HuH-7.5 (cell line): ENCODE measurements around the gene TRIM9.
"Not testable (repeated sequence)": the region's sequence is repeated elsewhere in the genome, so short reads cannot be mapped to it uniquely, and the experiment has no call there.

Source experiments
- DNase-seq: peaks from one replicate; pipeline ENCODE4 v3.0.0; 2011; ENCODE audit warnings: low spot score

The TRIM9 gene

DNA sequence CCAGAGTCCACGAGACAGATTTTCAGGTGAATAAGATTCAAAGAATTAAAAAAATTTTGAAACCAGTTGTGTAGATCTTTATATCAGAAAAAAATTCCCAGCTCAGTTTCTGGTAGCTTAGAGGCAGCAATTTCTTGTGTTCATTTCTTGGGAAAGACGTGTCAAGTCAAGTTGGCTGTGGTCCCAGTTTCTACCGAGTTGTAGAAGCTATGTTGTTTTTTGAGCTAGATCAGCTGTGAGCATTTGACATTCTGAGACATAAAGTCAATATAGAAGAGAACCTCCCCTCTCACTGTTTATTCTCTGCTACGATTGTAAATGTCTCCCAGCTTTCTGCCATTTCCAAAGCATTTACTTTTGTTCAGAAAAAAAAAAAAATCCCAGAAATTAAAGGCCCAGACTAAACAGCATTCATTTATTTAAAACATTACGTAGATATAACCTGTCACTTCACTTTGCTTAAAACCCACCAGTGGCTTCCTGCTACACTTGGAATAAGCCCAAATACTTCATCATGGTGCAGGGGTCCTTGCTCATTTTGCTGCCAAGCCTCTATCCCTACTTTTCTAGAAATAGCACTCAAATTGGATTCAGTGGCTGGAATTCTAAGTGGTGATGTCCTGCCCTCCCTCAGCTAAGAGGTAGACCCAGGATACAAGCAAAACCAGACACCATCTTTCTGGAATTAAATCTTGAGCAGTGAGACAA lies 130.1 kb downstream of the TRIM9 start:
- DNase-seq = peak; percentile 17

DNA sequence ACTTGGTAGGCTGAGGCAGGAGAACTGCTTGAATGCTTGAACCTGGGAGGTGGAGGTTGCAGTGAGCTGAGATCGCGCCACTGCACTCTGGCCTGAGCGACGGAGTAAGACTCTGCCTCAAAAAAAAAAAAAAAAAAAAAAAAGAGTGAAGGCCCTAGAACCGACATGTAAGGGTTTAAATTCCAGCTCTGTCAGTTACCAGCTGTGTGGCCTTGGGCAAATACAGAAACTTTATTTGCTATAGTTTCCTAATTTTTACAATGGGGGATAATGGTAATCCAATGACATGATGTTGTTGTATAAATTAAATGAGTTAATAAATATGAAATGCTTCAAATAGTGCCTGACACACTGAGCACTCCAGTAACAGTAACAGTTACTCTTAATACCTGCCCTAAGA lies 131.0 kb downstream of the TRIM9 start:
- DNase-seq = no peak

DNA sequence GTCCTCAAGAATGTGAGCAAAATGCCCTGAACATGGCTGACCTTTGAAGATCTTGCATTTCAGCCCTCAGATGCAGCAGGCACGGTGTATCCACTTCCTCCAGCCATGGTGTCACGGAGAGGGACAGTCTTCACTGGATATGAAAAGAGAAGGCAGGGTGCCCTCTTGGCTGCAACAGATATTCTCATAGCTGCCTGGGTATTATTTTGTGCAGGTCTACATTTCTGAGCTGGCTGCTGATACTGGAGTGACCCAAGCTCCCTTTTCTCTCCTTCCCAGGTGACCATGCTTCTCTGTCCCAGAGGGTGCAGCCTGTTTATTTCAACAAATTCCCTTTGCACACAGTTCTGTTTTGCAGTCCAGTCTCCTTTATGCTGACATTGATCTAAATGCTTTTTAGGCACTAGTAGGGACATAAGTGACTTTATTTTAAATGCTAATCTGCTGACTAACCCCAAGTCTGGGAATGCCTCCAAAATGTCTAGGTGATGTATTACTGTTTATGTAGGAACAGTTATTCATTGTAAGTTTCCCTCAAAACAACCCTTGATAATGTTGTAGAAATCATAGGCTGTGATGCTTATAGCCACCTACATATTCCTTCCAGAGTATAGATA lies 133.2 kb downstream of the TRIM9 start:
- DNase-seq = no peak

DNA sequence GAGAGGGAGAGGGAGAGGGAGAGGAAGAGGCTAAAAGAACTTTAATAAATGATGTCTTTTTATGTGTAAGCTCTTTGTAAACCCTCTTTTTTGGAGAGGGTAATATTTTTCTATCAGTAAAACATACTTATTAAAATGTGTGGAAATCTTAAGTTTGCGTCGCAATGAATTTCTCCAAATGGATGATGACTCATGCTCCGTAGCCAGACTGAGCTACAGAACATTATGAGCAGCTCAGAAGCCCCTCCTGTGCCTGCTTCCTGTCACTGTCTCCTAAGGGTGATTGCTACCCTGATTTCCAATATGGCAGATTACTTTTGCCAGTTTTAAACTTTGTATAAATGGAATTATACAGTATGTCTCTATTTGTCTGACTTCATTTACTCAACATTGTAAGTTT lies 137.6 kb downstream of the TRIM9 start:
- DNase-seq = no peak

DNA sequence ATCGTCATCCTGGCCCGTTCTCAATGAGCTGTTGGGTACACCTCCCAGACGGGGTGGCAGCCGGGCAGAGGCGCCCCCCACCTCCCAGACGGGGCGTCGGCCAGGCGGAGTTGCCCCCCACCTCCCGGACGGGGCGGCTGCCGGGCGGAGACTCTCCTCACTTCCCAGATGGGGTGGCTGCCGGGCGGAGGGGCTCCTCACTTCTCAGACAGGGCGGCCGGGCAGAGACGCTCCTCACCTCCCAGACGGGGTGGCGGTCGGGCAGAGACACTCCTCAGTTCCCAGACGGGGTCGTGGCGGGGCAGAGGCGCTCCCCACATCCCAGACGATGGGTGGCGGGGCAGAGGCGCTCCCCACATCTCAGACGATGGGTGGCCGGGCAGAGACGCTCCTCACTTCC lies 138.5 kb downstream of the TRIM9 start:
- DNase-seq = not testable (repeated sequence)

DNA sequence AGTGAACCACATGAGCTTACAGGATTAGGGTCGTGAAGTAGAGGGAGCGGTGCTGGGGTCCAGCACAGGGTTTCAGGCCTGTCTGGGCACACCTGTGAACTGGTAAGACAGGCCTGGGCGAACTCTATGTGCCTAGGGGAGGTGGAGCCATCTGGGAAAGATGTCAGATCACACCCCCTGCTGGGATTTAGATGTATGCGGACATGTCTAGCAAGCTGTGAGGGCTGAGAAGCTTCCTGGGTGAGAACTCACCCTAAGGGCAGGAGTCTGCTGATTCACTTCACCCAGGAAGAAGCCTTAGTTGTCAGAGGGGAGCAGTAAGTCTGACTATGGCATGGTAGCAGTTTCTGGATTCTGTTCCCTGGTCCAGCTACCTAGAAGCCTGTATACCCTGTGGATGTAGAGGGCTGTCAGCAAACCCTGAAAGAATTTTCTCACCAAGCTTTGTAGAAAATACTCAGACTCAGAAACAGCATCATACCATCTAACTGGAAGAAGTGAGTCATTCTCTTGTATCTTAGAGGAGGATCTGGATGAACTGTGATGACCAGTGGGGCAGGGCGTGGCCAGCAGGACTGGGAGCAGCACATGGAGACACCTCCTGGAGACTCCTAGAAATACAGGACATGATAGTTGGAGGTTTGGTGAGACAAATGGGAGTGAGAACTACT lies 139.4 kb downstream of the TRIM9 start:
- peak; percentile 71 for DNase-seq

DNA sequence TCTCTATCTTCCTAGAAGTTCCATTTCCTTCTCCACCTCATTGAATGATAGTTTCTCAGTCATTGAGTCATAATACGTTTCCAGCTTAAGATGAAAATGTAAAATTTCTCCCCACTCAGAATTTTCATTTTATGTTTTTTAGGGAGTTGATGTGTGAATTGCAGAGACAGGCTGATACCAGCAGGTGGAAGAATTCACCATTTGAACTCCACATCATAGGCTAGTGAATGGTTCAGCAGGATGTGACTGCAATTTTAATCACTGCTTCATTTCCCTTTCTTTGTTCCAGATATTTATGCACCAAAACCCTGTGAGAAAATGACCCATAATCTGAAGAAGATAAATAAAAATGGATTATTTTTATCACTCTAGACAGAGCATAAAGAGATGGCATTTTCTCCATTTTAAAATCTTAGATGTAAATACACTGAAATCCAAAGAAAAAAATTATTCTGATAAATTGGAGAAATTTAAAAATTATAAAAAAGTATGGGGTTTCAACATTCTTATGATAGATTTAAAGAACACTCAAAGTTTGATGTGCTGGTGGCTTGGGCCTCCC lies 140.0 kb downstream of the TRIM9 start:
- peak; percentile 25 for DNase-seq

DNA sequence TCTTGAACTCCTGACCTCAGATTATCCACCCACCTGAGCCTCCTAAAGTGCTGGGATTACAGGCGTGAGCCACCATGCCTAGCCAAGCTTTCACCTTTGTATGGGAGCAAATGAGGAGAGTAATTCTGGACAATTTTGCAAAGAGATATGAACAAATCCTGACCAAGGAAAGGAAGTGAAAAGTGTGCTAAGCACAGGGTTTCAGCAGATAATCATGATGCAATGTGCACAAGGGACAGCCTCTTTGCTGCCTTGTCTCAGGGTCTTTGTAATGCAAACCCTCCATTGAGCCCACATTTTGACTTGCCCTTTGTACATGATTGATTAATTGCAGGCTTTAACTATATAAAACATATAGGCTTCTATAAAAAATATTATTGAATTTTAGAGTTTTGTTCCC lies 141.4 kb downstream of the TRIM9 start:
- no peak for DNase-seq

DNA sequence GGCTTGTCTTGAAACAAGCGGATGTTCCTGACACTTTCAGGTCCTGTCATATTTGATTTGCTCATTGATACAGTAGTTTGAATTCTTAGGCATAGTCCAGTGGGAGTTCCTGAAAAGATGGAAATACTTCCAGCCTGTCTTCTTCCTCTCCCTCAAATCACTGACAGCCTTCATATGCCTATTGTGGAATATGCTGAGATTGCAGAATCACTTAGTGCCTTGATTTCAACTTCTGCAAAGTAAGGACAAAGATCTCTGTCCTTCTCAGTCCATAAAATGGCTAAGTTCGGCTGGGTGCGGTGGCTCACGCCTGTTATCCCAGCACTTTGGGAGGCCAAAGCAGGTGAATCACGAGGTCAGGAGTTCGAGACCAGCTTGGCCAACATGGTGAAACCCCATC lies 143.9 kb downstream of the TRIM9 start:
- no peak for DNase-seq

DNA sequence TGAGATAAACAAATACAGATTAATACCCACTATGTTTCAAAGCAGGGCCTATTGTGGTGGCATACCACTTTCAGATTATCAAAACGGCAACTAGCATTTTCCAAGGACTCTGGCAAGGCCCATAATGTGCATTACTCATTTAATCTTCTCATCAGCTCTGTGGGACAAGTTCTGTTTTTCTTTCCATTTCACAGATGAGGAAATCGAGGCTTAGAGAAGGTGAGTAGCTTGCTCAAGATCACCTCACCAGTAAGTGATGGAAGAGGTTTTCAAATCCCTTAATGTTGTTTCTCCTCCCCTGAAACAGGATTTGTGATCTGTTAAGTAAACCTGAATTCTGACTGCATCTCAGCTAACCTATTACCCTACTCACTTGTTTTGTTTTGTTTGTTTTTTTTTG lies 146.7 kb downstream of the TRIM9 start:
- DNase-seq = no peak

DNA sequence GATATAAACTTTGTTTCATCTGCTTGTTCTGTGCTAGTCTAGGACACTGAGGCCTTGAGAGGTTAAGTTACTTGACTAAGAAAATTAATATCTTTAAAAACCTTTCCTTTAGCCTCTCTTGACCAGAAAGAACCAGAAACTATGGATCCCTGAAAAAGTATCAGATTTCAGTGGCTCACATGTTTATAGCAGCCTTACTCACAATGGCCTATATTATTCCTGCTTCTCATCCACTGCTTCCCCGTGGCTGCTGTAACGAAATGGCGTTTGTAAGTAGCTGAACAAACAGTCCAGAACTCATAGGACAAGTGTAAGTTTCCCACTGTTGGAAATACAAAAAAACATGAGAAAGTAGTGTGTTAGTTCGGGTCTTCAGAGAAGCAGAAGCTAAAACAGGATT lies 147.5 kb downstream of the TRIM9 start:
- DNase-seq = no peak

DNA sequence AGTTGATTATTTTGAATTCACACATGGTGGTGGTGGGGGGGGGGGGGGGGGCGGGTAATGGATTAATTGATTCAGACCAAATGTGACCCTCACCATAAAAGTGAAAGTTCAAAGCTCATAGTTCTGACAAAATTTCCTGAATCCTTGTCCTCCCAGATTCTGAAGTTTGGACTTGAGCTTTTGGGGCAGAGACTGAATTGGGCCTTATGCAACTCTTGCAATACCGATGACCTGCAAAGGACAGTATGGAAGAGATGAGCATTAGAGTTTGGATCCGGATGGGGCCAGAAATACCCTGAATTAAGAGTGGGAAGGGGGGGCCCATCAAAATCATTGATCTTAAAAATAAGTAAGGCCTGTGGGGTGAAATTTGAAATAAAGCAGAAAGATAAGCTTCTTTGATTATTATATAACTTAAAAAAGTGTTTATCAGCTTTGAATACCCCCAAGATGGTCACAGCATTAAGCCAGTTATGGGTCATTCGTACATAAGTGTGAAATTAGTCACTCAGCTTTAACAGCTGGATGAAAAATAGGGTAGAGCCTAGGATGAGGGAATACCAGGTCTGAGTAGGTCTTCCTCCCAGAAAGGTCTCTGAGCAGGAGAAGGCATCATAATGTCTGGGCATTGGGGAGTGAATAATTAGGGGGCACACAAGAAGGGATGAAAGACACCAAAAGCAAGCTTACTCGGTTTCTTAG lies 148.5 kb downstream of the TRIM9 start:
- DNase-seq = no peak

DNA sequence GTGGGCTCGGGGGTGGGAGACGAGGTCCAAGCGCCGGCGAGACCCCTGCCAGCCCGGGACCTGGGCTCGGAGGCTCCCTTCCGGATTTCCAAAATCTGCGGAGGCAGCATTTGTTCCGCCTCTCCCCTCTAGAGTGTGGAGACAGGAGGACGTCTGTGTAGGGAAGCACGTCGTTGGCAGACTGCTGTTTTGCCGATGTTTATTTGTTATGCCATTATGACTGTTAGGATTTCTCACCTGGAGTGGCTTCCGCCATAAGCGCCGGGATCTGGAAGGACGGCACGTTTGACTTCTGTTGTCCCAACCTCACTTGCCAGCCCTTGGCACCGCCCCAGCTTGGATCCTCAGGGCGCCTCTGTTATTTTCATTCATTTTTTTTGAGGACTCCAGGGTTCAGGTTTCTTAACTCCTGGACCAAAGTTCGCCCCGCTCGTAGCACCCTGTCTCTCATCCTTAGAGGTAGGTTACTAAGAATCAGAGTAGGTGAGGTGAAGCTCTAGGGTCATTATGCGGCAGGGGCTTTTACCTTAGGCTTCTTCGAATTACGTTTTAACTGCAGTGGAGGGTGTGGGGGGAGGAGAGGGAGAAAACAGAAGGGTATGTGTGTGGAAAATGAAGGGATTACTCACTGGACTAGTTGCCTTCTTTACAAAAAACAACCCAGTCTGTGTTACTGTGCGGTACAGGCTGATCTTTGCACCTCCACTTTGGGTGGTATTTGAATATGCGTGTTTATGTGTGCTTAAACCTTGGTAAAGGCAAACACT lies 150.1 kb downstream of the TRIM9 start:
- peak; percentile 41 for DNase-seq

DNA sequence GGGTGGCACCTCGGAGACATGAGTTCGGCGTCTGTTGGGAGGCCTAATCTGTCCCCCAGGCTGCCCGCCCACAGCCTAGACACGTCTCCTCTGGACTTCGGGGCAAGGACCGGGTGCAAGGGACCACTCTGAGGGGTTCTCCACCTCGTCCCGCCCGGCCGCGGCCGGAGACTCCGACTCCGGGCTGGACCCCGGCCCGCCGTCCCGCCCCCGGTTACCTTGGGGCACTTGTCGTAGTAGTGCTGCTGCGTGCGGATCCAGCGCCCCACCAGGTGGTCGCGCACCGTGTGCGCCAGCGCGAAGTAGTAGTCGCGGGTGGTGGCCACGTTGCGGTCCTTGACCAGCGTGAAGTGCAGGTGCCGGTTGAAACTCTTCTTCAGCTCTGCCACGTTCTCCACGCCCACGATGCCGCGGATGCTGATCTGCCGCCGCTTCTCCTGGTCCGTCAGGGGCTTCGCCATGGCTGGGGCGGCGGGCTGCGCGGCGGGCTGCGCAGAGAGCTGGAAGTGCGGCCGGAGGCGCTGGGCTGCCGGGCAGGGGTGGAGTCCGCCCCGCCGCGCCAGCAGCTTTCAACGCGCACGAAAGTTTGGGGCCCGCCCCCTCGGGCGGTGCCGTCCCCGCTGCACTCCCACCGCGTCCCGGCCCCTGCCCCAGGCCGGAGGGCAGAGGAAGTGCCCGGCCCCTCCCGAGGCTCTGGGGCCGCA lies 150.8 kb downstream of the TRIM9 start, which contains the start of gene PYGL:
PYGL (minus strand) TSS at position 541 of the 704 bp plus-strand sequence; CDS start at position 461, 80 bp downstream.
- DNase-seq = peak; percentile 68

DNA sequence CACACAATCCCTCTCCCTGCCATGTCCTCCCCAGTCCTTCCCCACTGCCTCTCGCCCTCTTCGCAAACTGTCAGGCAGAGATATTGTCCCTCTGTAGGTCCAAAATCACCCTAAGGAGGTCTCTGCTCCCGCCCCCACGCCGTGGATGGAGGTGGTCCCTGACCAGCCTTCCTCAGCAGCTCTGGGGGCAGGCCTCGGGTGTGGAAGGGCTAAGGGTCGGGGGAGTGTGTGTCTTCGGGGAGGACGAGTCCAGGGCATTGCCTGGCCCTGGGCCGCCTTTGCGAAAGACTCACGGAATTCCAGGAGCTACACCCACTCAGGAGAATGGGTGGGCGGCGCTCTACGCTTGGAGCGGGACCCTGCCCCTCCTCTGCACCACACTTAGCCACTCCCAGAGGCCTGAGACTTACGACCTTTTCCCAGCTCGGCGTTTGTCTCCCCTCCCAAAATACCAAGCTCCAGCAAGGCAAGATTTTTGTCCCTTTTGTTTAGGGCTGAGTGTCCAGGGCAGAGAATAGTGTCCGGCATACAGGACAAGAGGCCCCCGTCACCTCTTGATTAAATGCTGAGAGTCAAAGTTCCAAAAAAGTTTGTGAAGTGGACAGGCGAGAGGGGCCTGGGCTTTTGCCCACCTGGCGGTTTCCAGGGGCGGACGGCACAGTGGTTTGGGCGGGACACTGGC lies 151.5 kb downstream of the TRIM9 start:
- DNase-seq = peak; percentile 40

DNA sequence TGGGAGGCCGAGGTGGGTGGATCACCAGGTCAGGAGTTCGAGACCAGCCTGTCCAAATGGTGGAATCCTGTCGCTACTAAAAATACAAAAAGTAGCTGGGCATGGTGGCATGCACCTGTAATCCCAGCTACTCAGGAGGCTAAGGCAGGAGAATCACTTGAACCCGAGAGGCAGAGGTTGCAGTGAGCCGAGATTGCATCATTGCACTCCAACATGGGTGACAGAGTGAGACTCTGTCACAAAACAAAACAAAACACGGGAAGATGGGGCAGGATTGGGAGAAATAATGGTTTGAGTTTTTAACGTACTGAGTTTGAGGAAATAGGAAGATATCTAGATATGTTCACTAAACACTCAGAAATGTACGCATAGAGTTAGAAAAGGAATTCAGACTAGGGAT lies 153.3 kb downstream of the TRIM9 start:
- not testable (repeated sequence) for DNase-seq

DNA sequence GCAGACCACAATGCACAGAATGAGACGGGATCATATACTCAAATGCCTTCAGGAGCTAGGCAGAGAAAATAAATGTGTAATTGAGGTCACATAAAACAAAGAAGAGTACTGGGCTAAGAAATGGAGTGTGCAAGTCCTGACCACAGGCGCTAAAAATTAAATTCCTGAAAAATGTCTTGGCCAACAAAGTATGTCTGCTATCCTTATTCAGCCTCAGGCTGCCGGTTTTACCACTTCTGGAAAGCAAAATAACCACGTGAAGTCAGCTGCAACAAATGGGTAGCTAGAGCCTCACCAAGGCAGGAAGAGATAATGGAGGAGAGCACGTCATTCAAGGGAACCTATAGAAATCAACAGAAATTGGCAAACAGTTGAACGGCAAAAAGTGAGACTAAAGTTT lies 153.8 kb downstream of the TRIM9 start:
- no peak for DNase-seq

DNA sequence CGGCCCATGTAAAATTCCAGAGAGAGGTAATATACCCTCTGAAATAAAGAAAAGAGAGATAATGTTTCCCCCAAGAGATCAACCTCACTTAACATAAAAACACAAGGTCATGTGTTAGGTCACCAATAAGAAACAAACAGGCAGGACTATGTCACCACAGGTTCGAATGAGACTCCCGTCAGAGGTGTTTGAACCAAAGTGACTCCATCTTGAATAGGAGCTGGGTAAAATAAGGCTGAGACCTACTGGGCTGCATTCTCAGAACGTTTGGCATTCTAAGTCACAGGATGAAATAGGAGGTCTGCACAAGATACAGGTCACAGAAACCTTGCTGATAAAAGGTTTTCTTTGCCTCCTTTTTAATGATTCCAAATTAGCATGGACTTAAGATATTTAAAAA lies 157.1 kb downstream of the TRIM9 start:
- DNase-seq = no peak

DNA sequence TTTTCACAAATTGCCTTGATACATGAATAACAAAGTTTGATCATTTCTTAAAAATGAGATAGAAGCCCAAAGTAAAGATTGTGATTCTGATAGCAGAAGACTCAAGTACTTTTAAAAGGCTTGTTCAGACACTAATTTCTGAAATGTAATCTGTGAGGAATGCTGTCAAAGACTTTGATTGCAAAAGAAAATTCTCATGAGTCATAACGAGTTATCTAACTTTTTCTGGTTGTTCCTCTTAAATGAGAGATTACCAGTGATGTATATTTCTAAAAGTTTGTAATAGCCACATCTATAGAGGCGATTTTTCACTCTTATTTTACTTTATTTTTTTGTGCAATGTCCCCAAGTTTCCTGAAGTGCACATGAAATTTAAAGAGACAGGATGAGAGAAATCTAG lies 157.6 kb downstream of the TRIM9 start:
- DNase-seq = no peak

DNA sequence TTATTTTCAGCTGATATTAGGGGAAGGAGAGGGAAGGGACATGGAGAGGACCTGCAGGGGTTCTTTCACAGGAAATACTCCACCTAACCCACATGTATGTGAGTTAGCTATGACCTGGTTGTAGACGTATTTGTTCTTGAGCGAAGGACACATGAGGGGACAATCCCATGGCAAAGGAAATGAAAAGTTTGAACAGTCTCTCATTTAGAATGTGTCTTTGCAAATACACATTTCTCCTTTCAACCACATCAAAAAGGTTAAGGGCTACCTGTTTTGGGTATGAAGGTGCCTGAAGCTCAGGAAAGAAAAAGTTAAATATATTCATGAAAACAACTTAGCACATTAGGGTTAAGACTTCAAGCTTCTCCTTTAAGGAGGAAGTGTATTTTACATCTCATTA lies 158.0 kb downstream of the TRIM9 start:
- DNase-seq = no peak

DNA sequence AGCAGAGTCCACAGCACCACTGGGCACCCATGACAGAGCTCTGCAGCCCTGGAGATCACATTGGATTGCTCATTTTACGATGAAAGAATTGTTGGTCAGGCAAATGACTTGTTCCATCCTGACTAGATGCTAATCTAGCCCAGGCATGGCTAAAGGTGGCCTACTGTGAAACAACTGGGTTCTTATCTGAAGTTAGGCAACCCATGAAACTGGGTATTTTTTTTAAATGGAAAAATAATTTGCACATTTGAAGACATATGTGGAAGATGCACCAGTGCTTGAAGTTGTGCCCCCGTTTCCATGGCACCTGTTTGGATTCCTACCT lies 158.9 kb downstream of the TRIM9 start:
- no peak for DNase-seq
